Measurements from ENCODE around the gene ZNF133. TPM values are rescaled to one million over a fixed set of nuclear protein-coding genes. Genes with fewer than 3 reads are reported as not detected.

ZNF133 gene
- total and polyA plus RNA-seq, 2 donors from 2014 or later: 12.8 to 15.0 TPM

DNA sequence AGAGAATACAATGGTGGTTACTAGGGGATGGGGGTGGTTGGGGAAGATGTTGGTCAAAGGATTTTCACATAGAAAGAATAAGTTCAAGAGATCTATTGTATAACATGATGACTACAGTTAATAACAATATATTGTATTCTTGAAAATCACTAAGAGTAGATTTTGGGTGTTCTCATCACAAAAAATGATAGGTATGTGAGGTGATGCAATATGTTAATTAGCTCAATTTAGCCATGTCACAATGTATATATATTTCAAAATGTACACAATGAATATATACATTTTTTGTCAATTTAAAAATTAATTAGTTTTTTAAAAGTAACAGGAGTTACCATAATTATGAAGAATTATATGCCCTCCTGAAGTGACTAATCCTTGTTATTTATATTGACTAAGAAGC lies 22.3 kb downstream of the ZNF133 start:
- FAIRE-seq (no peak), DNase-seq (no peak)
- Histone ChIP-seq H3K9me3 (ENCODE audit: control insufficient read depth in 2 of 3, insufficient read depth in 1 of 3, low read length in 3 of 3) (no peaks in the 10 kb centered on the region), H3K4me1 (ENCODE audit: control insufficient read depth in 2 of 3, insufficient read depth in 2 of 3, low read depth in 1 of 3, low read length in 3 of 3) (no peaks in the 10 kb centered on the region), H3K4me3 (ENCODE audit: low read length in 3 of 3) (no peak overlapping the region), H3K9ac (ENCODE audit: low read length in 3 of 3) (no peak overlapping the region), H3K27me3 (ENCODE audit: control insufficient read depth, insufficient read depth, low read length) (no peaks in the 10 kb centered on the region), H3K27ac (ENCODE audit: low read depth in 2 of 2, low read length in 2 of 2) (no peak overlapping the region), H3K36me3 (ENCODE audit: control insufficient read depth in 2 of 3, insufficient read depth in 3 of 3, low read length in 3 of 3) (peaks cover under 1 to 10% (median 8%) of the 10 kb centered on the region in 3 donors)
- intact Hi-C loops (cut with DNase I): no loop called here
- TF ChIP-seq, protein P1, sequence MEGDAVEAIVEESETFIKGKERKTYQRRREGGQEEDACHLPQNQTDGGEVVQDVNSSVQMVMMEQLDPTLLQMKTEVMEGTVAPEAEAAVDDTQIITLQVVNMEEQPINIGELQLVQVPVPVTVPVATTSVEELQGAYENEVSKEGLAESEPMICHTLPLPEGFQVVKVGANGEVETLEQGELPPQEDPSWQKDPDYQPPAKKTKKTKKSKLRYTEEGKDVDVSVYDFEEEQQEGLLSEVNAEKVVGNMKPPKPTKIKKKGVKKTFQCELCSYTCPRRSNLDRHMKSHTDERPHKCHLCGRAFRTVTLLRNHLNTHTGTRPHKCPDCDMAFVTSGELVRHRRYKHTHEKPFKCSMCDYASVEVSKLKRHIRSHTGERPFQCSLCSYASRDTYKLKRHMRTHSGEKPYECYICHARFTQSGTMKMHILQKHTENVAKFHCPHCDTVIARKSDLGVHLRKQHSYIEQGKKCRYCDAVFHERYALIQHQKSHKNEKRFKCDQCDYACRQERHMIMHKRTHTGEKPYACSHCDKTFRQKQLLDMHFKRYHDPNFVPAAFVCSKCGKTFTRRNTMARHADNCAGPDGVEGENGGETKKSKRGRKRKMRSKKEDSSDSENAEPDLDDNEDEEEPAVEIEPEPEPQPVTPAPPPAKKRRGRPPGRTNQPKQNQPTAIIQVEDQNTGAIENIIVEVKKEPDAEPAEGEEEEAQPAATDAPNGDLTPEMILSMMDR (IDR thresholded peaks at IDR 0.05; ENCODE audit: borderline replicate concordance, extremely low read depth, insufficient read depth): no peak

DNA sequence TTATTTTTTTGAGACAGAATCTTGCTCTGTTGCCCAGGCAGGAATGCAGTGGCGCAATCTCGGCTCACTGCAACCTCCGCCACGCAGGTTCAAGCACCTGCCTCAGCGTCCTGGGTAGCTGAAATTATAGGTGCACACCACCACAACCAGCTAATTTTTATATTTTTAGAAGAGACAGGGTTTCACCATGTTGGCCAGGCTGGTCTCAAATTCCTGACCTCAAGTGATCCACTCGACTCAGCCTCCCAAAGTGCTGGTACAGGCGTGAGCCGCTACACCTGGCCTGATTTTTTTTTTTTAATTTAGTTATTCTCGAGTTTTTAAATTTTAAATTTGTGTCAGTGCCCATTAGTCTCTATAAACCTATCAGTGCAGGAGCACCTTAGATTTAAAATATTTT lies 24.4 kb downstream of the ZNF133 start:
- intact Hi-C loops (cut with DNase I): no loop called here
- no peak for DNase-seq
- H3K27ac ChIP-seq (ENCODE audit: low read depth in 2 of 2, low read length in 2 of 2): no peak overlapping the region

DNA sequence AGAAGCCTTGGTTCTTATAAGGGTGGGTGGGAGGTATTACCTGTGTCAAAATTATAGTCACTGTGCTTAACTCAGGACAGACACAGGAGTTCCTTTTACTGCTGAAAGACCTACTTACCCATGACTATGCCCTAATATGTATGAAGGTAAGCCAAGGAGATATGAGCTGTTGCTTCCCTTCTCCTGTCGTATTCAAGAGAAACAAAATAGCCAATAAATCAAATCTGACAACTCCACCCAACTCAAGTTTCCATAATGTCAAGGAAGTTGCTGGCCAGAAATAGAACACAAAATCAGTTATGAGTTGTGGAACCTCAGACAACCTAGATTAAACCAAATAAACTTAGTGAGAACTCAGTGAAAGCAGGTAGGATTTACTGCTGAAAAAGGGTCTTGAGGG lies 25.1 kb downstream of the ZNF133 start:
- Histone ChIP-seq H3K27me3 (ENCODE audit: control insufficient read depth, insufficient read depth, low read length) (no peaks in the 10 kb centered on the region), H3K27ac (ENCODE audit: low read depth in 2 of 2, low read length in 2 of 2) (peak overlapping the region in 1 of 2 donors; percentile 2), H3K4me3 (ENCODE audit: low read length in 3 of 3) (no peak overlapping the region), H3K9me3 (ENCODE audit: control insufficient read depth in 2 of 3, insufficient read depth in 1 of 3, low read length in 3 of 3) (no peaks in the 10 kb centered on the region), H3K9ac (ENCODE audit: low read length in 3 of 3) (no peak overlapping the region), H3K4me1 (ENCODE audit: control insufficient read depth in 2 of 3, insufficient read depth in 2 of 3, low read depth in 1 of 3, low read length in 3 of 3) (no peaks in the 10 kb centered on the region), H3K36me3 (ENCODE audit: control insufficient read depth in 2 of 3, insufficient read depth in 3 of 3, low read length in 3 of 3) (peaks cover 11 to 18% (median 12%) of the 10 kb centered on the region in 3 donors)
- intact Hi-C loops (cut with DNase I): no loop called here
- FAIRE-seq (no peak), DNase-seq (peak in 1 of 5 donors; percentile 5)
- TF ChIP-seq, protein P1 (IDR thresholded peaks at IDR 0.05; ENCODE audit: borderline replicate concordance, extremely low read depth, insufficient read depth): no peak

More for the DNA sequence above, 24.4 kb downstream of the ZNF133 start:
- no peaks in the 10 kb centered on the region for H3K27me3 ChIP-seq (ENCODE audit: control insufficient read depth, insufficient read depth, low read length)
- H3K4me3 ChIP-seq (ENCODE audit: low read length in 3 of 3): no peak overlapping the region
- no peak overlapping the region for H3K9ac ChIP-seq (ENCODE audit: low read length in 3 of 3)
- H3K4me1 ChIP-seq (ENCODE audit: control insufficient read depth in 2 of 3, insufficient read depth in 2 of 3, low read depth in 1 of 3, low read length in 3 of 3): no peaks in the 10 kb centered on the region
- peaks cover 11 to 18% (median 12%) of the 10 kb centered on the region in 3 donors for H3K36me3 ChIP-seq (ENCODE audit: control insufficient read depth in 2 of 3, insufficient read depth in 3 of 3, low read length in 3 of 3)
- FAIRE-seq: no peak
- TF ChIP-seq, protein P1 (IDR thresholded peaks at IDR 0.05; ENCODE audit: borderline replicate concordance, extremely low read depth, insufficient read depth): no peak
- no peaks in the 10 kb centered on the region for H3K9me3 ChIP-seq (ENCODE audit: control insufficient read depth in 2 of 3, insufficient read depth in 1 of 3, low read length in 3 of 3)

All from kidney (tissue), 14 donors.